Measurements from ENCODE around the gene EPHA6. TPM values are rescaled to one million over a fixed set of nuclear protein-coding genes. Genes with fewer than 3 reads are reported as not detected.

Gene EPHA6
- total and polyA plus RNA-seq, 2 donors (not counting 1 experiment from before 2014, with no cell fraction given) = not detected

DNA sequence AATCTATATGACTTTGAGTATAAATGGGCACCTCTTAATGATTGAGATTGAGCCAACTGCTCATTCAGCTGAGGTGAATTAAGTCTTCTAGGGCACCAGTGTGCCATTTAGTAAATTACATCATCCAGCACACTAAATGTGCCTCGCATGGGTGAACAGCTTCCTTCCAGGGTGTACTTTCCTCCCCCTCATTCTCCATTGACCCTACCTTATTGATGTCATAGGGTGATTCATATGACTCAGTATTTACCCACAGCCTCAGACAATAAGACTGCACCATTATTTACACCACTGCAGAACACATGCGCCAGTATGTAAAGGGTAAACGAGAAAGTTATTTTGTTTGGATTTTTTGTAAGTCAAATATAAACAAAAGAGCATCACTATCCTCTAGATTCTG lies 765.0 kb downstream of the EPHA6 start:
- TF ChIP-seq CTCF (IDR thresholded peaks at IDR 0.05) = no peak
- no peak for TF ChIP-seq EZH2 (IDR thresholded peaks at IDR 0.05; ENCODE audit: borderline replicate concordance, insufficient read depth, low read depth, low read length, poor library complexity, severe bottlenecking)
- Mint-ChIP-seq H3K27me3 (no peaks in the 10 kb centered on the region), H3K4me1 (no peaks in the 10 kb centered on the region), H3K4me3 (no peak overlapping the region), H3K27ac (no peak overlapping the region), H3K9me3 (ENCODE audit: insufficient read depth) (peaks cover 3% of the 10 kb centered on the region)
- ChIA-PET CTCF (no interaction called here), POLR2A (no interaction called here)
- H3K79me2 ChIP-seq (ENCODE audit: control insufficient read depth, insufficient read depth, low read length) = no peaks in the 10 kb centered on the region
- ATAC-seq (ENCODE audit: low read depth) (no peak), DNase-seq (no peak)
- H3K9ac ChIP-seq (ENCODE audit: low read length) = no peak overlapping the region
- H3K27me3 ChIP-seq (replicated peaks in 1 of 4; ENCODE audit: control extremely low read depth in 1 of 4, control insufficient read depth in 3 of 4, insufficient read depth in 4 of 4, low read length in 3 of 4) = no peaks in the 10 kb centered on the region
- intact Hi-C loops (cut with micrococcal nuclease) = no loop called here
- no peak overlapping the region for H3K27ac ChIP-seq (ENCODE audit: low read length in 2 of 2)
- H3K4me1 ChIP-seq (ENCODE audit: control insufficient read depth in 2 of 2, insufficient read depth in 2 of 2, low read length in 2 of 2) = no peaks in the 10 kb centered on the region
- H3K36me3 ChIP-seq (replicated peaks in 1 of 2; ENCODE audit: control extremely low read depth in 1 of 2, control insufficient read depth in 1 of 2, extremely low read depth in 1 of 2, insufficient read depth in 2 of 2, low read length in 1 of 2) = no peaks in the 10 kb centered on the region
- WGBS (ENCODE audit: insufficient coverage) = no CpG with 5 or more reads among the region's 3 CpGs
- H4K20me1 ChIP-seq (ENCODE audit: control insufficient read depth, insufficient read depth, low read length, poor library complexity, severe bottlenecking) = no peaks in the 10 kb centered on the region
- H2AFZ ChIP-seq (ENCODE audit: insufficient read depth, low read depth, low read length, poor library complexity, severe bottlenecking) = no peak overlapping the region
- no peaks in the 10 kb centered on the region for H3K9me3 ChIP-seq (ENCODE audit: control extremely low read depth in 1 of 3, control insufficient read depth in 2 of 3, insufficient read depth in 1 of 3, low read length in 2 of 3)
- no peak overlapping the region for H3K4me3 ChIP-seq (ENCODE audit: control extremely low read depth in 1 of 5, extremely low read depth in 1 of 5, insufficient read depth in 1 of 5, low read depth in 2 of 5, low read length in 4 of 5)
- no peak overlapping the region for H3K4me2 ChIP-seq (replicated peaks; ENCODE audit: low read depth, low read length, poor library complexity, severe bottlenecking)

- Histone ChIP-seq H2AFZ (ENCODE audit: insufficient read depth, low read depth, low read length, poor library complexity, severe bottlenecking) (no peak overlapping the region), H4K20me1 (ENCODE audit: control insufficient read depth, insufficient read depth, low read length, poor library complexity, severe bottlenecking) (no peaks in the 10 kb centered on the region), H3K36me3 (replicated peaks in 1 of 2; ENCODE audit: control extremely low read depth in 1 of 2, control insufficient read depth in 1 of 2, extremely low read depth in 1 of 2, insufficient read depth in 2 of 2, low read length in 1 of 2) (no peaks in the 10 kb centered on the region), H3K27ac (ENCODE audit: low read length in 2 of 2) (no peak overlapping the region), H3K4me1 (ENCODE audit: control insufficient read depth in 2 of 2, insufficient read depth in 2 of 2, low read length in 2 of 2) (no peaks in the 10 kb centered on the region), H3K9me3 (ENCODE audit: control extremely low read depth in 1 of 3, control insufficient read depth in 2 of 3, insufficient read depth in 1 of 3, low read length in 2 of 3) (peaks cover 0 to 8% (median 1%) of the 10 kb centered on the region in 3 donors), H3K4me2 (replicated peaks; ENCODE audit: low read depth, low read length, poor library complexity, severe bottlenecking) (no peak overlapping the region), H3K4me3 (ENCODE audit: control extremely low read depth in 1 of 5, extremely low read depth in 1 of 5, insufficient read depth in 1 of 5, low read depth in 2 of 5, low read length in 4 of 5) (no peak overlapping the region), H3K79me2 (ENCODE audit: control insufficient read depth, insufficient read depth, low read length) (no peaks in the 10 kb centered on the region), H3K9ac (ENCODE audit: low read length) (no peak overlapping the region), H3K27me3 (replicated peaks in 1 of 4; ENCODE audit: control extremely low read depth in 1 of 4, control insufficient read depth in 3 of 4, insufficient read depth in 4 of 4, low read length in 3 of 4) (no peaks in the 10 kb centered on the region)
- no peak overlapping the region for H3K4me3 Mint-ChIP-seq
- no peaks in the 10 kb centered on the region for H3K9me3 Mint-ChIP-seq (ENCODE audit: insufficient read depth)
- no peaks in the 10 kb centered on the region for H3K4me1 Mint-ChIP-seq
- TF ChIP-seq EZH2 (IDR thresholded peaks at IDR 0.05; ENCODE audit: borderline replicate concordance, insufficient read depth, low read depth, low read length, poor library complexity, severe bottlenecking) (no peak), CTCF (IDR thresholded peaks at IDR 0.05) (no peak)
- intact Hi-C loops (cut with micrococcal nuclease) = no loop called here
- no peak overlapping the region for H3K27ac Mint-ChIP-seq
- DNase-seq (no peak), ATAC-seq (ENCODE audit: low read depth) (no peak)
- no peaks in the 10 kb centered on the region for H3K27me3 Mint-ChIP-seq
- POLR2A ChIA-PET = no interaction called here
- CTCF ChIA-PET = no interaction called here
- WGBS (ENCODE audit: insufficient coverage) = no CpG with 5 or more reads among the region's 2 CpGs
Observed at GRCh38 chr3:97610626-97611025, 796.2 kb downstream of the EPHA6 start.

All from B cell (primary cell).